MV-4-11 (cell line): ENCODE measurements around the gene GMPR.

Source experiments
- DNase-seq: peaks from one replicate; lab custom pipeline; 2025; lab: John Stamatoyannopoulos, UW

GMPR gene

GRCh38 chr6:16302721-16303552 lies 64.5 kb downstream of the GMPR start:
- no peak for DNase-seq

DNA sequence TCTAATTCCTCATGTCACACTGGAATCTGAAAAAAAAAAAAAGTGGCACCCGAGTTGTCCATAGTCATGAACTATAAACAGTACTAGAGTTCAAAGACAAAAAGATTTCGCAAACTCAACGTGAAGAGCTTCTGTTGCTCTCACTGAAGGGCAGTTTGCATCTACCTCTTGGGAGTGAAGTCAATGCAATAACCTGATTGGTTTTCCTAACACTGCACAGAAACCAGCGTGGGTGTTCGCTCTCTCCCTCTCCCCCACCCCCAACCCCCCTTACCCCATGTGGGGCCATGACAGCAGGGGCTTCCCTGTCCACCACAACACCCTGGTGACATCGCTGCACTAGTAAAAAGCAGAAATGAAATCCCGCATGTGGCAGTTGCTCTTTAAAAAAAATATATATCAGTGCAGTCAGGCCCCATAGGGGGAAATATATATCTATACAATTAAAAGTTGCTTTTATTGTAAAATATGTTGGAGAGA lies 66.9 kb downstream of the GMPR start:
- peak; percentile 94 for DNase-seq

- DNase-seq = no peak
These were observed 67.4 kb downstream of the GMPR start for GRCh38 chr6:16305788-16306187.

- DNase-seq = no peak
These were observed 67.9 kb downstream of the GMPR start for GRCh38 chr6:16306334-16306733.

- no peak for DNase-seq
These were observed 73.4 kb downstream of the GMPR start for GRCh38 chr6:16311763-16312162.

GRCh38 chr6:16313732-16314131 lies 75.3 kb downstream of the GMPR start:
- no peak for DNase-seq

GRCh38 chr6:16314296-16314695 lies 75.9 kb downstream of the GMPR start:
- DNase-seq = no peak

GRCh38 chr6:16316741-16317251 lies 78.4 kb downstream of the GMPR start:
- peak; percentile 49 for DNase-seq

- peak; percentile 37 for DNase-seq
These were observed 80.2 kb downstream of the GMPR start for GRCh38 chr6:16318538-16318937.

GRCh38 chr6:16318953-16319720 lies 80.8 kb downstream of the GMPR start:
- no peak for DNase-seq

- DNase-seq = peak; percentile 93
These were observed 81.6 kb downstream of the GMPR start for GRCh38 chr6:16319813-16320532.

- DNase-seq = peak; percentile 39
These were observed 82.3 kb downstream of the GMPR start for GRCh38 chr6:16320533-16321340.

- DNase-seq = no peak
These were observed 82.9 kb downstream of the GMPR start for GRCh38 chr6:16321341-16321710.

DNA sequence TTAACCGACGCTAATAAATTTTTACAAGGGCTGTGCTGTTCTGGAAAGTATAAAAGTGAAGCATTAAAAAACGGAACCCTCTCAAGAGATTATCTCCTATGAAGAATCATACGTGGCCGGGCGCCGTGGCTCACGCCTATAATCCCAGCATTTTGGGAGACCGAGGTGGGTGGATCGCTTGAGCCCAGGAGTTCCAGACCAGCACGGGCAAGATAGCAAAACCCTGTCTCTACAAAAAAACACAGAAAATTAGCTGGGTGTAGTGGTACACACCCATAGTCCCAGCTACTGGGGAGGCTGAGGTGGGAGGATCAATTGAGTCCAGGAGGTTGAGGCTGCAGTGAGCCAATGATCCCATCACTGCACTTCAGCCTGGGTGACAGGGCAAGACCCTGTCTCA lies 83.4 kb downstream of the GMPR start:
- peak; percentile 69 for DNase-seq

DNA sequence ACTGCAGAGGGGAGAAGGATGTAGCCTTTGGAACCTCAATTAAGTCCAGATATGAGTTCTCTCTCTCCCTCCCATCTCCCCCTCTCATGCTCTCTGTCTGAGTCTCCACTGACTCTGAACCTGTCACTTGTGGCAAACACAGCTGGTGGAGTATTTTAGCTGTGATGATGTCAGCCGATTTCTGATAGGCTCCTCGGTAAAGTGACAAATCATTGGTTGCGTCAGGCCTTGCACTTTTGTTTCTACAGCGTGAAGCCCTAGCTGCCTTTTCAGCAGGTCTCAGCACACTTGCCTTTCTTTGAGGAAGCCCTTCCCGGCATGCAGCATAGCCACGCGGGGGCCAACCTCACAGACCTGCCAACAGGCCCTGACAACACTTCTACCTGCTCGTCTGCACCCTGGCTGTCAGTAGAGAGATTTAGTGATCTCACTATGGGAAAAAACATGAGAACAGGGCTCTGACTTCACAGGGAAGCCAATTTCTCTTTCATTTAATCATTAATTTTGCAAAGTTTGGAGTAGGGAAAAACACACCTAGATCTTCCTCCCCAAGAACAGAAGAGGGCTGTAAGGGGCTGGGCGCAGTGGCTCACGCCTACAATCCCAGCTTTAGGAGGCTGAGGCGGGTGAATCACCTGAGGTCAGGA lies 84.4 kb downstream of the GMPR start:
- DNase-seq = peak; percentile 94

DNA sequence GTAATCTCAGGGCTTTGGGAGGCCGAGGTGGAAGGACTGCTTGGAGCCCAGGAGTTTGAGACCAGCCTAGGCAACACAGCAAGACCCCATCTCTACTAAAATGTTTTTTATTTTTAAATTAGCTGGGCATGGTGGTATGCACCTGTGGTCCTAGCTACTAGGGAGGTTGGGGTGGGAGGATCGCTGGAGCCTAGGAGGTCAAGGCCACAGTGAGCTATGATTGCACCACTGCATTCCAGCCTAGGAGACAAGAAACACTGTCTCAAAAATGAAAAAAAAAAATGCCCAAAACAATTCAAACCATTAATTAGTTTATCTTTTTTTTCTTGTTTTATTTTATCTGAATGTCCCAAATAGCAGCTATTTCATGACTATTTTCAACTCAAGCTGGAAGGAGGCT lies 85.8 kb downstream of the GMPR start:
- DNase-seq = no peak

GRCh38 chr6:16324606-16325225 lies 86.3 kb downstream of the GMPR start:
- DNase-seq = no peak

GRCh38 chr6:16326531-16326930 lies 88.1 kb downstream of the GMPR start:
- DNase-seq = no peak

DNA sequence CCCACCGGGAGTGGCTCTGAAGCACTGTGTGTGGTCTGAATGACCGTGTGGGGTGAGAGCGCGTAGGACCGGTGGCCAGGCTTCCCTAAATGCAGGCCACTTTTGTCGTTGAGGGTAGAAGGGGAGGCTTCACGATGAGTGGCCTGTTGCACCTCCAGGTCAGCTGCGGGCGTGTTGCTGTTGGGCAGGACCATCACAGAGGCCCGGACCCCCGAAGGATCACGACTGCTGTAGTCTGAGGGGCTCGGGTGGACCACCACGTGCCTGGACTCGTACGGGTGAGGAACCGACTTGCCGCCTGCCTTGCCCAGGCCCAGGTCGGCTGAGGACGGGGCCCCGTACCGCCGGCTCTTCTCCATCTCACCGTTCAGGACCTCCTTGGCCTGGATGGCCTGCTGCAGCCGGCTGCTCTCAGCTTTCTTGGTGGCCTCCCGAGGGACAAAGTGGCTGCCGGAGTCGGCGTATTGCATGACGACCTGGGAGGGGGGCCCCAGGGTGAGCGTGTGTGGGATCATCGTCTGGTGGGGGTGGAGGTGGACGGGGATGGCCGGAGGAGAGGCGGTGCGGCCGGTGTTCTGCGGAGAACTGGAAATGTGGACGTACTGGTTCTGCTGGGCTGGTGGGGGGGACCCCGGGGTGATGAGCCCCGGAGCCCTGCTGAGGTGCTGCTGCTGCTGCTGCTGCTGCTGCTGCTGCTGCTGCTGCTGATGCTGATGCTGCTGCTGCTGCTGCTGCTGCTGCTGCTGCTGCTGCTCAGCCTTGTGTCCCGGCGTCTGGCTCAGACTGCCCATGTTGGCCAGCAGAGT lies 88.8 kb downstream of the GMPR start:
- no peak for DNase-seq
